Upper lobe of left lung (tissue), 4 donors: ENCODE measurements around the gene OSBPL5.

Experiments
- POLR2AphosphoS5 ChIP-seq, 2 donors: sonication (generic); formaldehyde crosslinking; IDR thresholded peaks; one replicate each; pipeline ENCODE4 v1.5.1; 2017; ENCODE audit warnings: antibody characterized with exemption in 2 of 2
- TF ChIP-seq, protein P1 (sequence below), 6 experiments: fragments of 450-650 bp in 4 of 6; fragments of 200-600 bp in 2 of 6; sonication (generic) in 2 of 6; IDR thresholded peaks; one replicate each; pipeline ENCODE4 v1.5.1; 2016 to 2019; ENCODE audit warnings: antibody characterized with exemption in 6 of 6

DNA sequence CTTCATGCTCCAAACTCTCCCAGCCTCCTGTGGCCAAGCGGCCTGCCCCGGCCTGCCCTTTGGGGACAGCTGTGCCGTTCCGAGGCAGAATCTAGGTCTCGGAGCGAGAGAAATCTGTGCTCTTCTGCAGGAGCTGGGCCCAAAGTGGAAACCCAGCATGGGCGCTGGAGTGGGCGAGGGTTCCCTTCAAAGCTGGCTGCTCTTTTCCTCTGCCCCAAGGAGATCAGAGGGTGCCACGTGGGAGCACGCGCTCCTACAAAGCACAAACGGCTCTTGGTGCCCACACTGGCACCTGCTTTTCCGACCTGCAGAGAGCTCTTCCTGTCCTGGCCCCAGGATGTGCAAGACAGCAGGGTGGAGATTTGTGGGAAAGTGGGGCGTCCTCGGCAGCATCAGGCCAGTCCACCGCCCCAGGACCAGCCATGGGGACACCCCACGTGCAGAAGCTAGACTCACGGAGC is 6.9 kb downstream of the OSBPL5 start:
- TF ChIP-seq, protein P1, sequence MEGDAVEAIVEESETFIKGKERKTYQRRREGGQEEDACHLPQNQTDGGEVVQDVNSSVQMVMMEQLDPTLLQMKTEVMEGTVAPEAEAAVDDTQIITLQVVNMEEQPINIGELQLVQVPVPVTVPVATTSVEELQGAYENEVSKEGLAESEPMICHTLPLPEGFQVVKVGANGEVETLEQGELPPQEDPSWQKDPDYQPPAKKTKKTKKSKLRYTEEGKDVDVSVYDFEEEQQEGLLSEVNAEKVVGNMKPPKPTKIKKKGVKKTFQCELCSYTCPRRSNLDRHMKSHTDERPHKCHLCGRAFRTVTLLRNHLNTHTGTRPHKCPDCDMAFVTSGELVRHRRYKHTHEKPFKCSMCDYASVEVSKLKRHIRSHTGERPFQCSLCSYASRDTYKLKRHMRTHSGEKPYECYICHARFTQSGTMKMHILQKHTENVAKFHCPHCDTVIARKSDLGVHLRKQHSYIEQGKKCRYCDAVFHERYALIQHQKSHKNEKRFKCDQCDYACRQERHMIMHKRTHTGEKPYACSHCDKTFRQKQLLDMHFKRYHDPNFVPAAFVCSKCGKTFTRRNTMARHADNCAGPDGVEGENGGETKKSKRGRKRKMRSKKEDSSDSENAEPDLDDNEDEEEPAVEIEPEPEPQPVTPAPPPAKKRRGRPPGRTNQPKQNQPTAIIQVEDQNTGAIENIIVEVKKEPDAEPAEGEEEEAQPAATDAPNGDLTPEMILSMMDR (IDR thresholded peaks at IDR 0.05): no peak
- no peak for TF ChIP-seq POLR2AphosphoS5 (IDR thresholded peaks at IDR 0.05)
